C4-2B (cell line): Measurements from ENCODE around the gene SLC22A2.

Source experiments
- CTCF ChIP-seq: fragments of 450-650 bp; conservative IDR thresholded peaks from 2 replicates; pipeline ENCODE4 v1.5.1; 2017; ENCODE audit warnings: mild to moderate bottlenecking
- ZFX ChIP-seq: fragments of 450-650 bp; IDR thresholded peaks from 2 replicates; pipeline ENCODE4 v1.6.1; 2017

DNA sequence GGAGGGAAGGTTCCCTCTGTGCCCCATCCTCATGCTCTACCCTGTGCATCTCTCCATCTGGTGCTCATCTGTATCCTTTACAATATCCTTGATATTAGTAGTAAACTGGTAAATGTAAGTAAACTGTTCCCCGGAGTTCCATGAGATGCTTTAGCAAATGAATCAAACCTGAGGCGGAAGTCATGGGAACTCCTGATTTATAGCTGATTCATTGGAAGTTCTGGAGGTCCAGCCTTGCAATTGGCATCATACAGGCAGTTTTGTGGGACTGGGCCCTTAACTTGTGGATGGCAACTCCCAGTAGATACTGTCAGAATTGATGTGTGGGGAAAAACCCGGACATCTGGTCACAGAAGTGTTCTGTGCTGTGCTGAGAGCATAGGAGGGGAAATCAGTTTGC is 11.2 kb upstream of the SLC22A2 start:
- TF ChIP-seq CTCF (no peak), ZFX (no peak)
